Liver (tissue), 3 donors: ENCODE measurements around the gene ASPHD2.

Experiments
- CTCF ChIP-seq: fragments of 150-350 bp; IDR thresholded peaks from 2 replicates; pipeline ENCODE4 v1.5.1; 2017; ENCODE audit warnings: improper control_type of control experiment, low read depth, low read length; ENCODE audit not compliant: missing input control
- RXRA ChIP-seq, 2 donors: IDR thresholded peaks; 2 replicates each; pipeline ENCODE4 v1.6.1; 2017 to 2018; ENCODE audit warnings: antibody characterized with exemption in 2 of 2, mild to moderate bottlenecking in 1 of 2
- donor health status: healthy.
- donor health status: healthy.

- TF ChIP-seq RXRA (IDR thresholded peaks at IDR 0.05): no peak
- no peak for TF ChIP-seq CTCF
These were observed 12.8 kb upstream of the ASPHD2 start for GRCh38 chr22:26416256-26416655.
